T-helper 2 cell (primary cell): Measurements from ENCODE around the gene RYR3.

Experiments used
- DNase-seq, 5 experiments: peaks; one replicate each; pipeline versions ENCODE4 v3.0.0 to v3.0.0-alpha.2; 2012 to 2022

The RYR3 gene

DNA sequence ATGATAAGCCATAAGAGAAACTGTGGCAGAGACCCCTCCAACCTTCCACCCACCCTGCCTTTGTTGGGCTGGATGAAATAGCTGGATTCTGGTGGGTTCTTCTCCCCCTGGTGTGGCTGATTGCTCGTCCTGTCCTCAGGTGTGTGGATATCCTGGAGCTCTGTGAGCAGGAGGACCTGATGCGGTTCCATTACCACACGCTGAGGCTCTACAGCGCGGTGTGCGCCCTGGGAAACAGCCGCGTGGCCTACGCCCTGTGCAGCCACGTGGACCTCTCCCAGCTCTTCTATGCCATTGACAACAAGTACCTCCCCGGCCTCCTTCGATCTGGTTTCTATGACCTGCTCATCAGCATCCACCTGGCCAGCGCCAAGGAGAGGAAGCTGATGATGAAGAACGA lies 351.2 kb downstream of the RYR3 start:
- DNase-seq: no peak

DNA sequence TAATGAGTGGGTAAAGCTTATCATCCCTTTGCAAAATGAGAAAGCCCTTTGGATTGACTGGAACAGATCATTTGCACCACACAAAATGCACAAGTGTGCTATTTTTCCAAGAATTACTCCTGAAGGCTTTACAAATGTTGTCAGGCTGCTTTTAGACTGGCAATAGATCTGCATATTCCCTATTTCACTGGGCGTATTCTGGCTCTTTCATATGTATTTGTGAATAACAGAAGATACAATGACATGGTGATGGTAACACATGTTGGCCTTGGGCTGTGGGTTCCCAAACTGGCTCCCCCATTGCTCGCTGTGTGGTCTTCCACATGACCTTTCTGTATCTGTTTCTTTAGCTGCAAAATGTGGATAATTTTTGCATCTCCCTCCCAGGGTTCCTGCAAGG lies 354.2 kb downstream of the RYR3 start:
- no peak for DNase-seq

DNA sequence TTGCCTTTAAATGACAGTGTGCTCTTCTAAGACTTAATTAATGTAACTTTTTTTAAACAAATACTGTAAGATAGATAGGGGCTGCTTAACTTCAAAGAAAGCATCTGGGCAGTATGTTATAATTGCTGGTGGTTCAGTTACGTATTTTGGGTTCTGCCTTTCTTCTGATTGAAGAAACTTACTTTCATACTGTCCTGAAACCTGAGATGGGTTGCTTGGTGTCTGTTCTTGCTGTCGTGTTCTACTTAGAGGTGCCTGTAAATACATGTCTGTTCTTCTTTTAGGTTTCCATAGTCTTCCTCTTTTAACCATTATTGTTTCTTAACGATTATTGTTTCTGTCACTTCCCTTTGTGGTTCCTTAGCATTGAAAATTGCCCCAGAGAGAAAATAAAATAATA lies 359.8 kb downstream of the RYR3 start:
- DNase-seq: no peak

GRCh38 chr15:33671456-33671855 lies 360.7 kb downstream of the RYR3 start:
- DNase-seq: peak in 1 of 5 experiments; percentile 3

GRCh38 chr15:33675246-33675645 lies 364.5 kb downstream of the RYR3 start:
- peak in 1 of 5 experiments; percentile 6 for DNase-seq

DNA sequence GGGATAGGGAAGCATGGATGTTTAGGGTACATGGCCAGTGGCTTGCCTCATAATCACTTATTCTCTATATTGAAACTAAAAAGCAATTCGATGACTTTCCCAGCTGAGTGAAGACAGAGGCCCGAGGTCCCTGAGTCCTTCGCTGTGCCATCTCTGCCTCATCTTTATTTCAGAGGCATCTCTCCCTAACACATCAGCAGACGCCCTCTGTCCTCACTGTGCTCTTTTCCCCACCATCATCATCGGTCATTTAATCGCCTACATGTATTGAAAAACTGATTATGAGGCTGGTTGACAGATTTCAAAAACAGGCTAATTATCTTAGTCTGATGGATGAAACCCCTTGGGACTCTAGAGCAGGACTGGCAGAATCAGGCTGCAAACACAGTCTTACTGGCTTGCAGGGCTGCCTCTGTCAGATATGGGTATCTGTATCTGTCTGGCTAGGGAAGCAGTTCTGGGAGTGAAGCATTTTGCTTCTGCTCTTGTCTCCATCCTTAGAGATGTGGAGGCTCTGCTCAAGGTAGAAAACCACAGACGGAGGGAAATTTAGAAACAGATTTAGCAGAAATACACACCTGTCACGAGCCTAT lies 366.6 kb downstream of the RYR3 start:
- no peak for DNase-seq

DNA sequence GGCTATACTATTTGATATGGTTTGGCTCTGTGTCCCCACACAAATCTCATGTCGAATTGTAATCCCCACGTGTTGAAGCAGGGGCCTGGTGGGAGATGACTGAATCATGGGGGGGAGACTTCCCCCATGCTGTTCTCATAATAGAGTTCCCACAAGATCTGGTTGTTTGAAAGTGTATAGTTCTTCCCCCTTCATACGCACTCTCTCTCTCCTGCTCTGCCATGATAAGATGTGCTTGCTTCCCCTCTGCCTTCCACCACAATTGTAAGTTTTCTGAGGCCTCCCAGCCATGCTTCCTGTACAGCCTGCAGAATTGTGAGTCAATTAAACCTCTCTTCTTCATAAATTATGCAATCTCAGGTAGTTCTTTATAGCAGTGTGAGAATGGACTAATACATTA lies 367.4 kb downstream of the RYR3 start:
- no peak for DNase-seq

GRCh38 chr15:33678602-33679001 lies 367.8 kb downstream of the RYR3 start:
- no peak for DNase-seq

DNA sequence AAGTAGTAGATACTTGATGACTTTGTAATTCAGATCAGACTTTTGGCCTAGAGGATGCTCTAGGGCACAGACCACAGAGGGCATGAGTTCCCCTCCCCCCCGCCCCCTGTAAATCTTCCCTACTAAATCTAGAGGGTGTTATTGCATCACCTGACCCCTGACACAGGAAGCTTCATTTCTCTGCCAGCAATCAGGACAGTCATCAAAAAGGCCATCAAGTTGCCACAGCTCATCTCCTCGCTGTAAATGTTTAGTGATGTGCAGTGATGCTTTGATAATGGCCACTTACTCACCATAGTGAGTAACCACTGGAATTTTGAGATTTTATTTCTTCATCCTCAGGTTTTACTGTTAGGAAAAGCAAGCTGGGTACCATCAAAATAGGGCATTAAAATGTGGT lies 368.3 kb downstream of the RYR3 start:
- no peak for DNase-seq

- DNase-seq: no peak
Measured at GRCh38 chr15:33680336-33680735, 369.6 kb downstream of the RYR3 start.

GRCh38 chr15:33693166-33693800 lies 382.5 kb downstream of the RYR3 start:
- no peak for DNase-seq

GRCh38 chr15:33698126-33698525 lies 387.4 kb downstream of the RYR3 start:
- no peak for DNase-seq

DNA sequence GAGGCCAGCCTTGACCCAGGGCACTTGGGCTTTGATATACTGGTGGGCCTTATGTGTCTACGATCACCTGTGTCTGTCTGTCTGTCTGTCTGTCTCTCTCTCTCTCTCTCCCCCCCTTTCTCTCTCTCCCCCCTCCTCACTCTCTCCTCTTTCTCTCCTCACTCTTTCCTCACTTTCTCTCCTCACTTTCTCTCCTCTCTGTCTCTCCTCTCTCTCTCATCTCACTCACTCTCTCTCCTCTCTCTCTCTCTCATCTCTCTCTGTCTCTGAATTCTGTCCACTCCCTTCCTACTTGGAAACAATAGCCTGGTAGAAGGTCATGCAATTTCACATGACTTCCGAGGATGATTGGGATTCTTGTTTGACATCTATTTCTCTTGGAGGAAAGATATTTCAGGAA lies 388.4 kb downstream of the RYR3 start:
- no peak for DNase-seq

DNA sequence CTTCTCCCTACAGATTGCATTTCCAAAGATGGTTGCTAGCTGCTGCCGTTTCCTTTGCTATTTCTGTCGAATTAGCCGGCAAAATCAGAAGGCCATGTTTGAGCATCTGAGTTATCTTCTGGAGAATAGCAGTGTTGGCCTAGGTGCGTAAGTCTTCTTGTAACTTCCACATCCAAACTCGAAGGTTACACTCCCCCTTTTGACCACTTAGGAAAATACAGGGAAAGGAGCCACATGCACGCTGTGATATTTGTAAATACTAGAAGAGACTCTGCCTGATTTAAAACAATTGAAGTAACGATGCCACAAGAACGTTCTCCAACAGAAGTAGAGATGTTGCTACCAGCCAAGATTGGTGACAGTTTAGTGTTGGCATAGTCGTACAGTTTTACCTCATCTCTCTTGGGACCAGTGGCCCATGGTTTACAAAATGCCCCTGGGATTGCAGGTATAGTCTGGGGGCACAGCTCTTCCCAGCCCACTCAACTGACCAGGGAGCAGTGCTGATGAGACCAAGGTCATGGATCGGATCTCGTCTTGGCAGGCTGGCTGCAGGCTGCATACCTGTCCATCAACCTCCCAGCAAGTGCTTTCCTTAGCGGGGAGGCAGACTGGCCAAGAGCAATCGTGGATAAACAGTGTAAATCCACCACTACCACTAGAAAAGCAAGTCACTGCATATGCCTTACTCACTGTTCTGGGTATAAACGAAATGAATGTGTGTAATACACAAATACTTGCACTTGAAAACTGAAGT lies 389.1 kb downstream of the RYR3 start:
- DNase-seq: no peak

DNA sequence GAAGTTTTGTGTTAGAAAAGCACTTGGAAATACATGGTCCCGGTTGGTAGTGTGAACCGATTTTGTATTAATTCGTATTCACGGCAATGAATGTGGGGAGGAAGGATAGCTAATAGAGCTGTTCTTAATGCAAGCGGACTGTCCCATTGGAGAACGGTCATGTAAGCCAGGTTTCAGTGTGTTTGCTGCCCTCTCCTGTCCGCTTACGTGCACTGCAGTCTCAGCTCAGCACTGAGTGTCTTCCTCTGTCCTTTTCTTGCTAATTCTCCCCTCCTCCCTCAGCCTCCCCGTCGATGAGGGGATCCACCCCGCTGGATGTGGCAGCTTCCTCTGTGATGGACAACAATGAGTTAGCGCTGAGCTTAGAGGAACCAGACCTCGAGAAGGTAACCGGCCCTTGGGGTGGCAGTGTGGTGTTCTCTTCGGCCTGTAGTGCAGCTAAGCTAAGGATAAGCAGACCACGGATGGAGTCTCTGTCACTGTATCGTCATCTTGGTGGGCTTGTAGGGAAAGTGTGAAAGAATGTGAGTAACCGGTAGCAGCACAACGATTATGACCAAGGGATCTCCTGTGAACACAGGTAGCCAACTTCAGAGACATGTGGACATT lies 390.0 kb downstream of the RYR3 start:
- peak in 4 of 5 experiments; percentile 12 to 56 (median 33) for DNase-seq

DNA sequence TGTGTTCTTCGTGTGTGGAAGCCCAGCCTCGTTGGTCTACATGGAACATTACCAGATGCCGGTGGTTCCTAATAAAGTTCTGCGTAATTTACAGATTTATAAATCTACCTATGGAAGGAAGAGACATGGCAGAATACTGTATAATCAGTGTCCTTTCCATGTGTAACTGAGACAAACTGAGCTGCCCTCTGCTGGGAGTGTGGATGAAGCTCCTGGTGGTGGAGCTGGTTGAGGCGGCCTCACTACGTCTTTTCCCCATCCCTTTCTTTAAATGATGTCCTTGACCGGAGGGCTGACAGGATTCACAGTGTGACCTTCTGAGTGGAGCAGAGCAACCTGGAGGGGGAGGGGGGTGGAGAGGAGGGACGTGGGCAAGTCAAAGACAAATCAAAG lies 390.5 kb downstream of the RYR3 start:
- no peak for DNase-seq

DNA sequence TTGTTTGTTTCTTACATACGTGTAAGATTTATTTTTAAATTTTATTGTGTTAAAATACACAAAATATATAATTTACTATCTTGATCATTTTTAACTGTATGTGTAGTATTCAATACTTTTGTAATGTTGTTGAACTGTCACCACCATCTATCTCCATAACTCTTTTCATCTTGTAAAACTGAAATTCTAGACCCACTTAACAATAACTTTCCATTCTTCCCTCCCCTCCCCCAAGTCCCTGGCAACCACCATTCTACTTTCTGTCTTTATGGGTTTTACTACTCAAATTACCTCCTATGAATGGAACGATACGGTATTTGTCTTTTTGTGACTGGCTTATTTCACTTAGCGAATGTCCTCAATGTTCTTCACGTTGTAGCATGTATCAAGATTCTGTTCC lies 395.4 kb downstream of the RYR3 start:
- no peak for DNase-seq

DNA sequence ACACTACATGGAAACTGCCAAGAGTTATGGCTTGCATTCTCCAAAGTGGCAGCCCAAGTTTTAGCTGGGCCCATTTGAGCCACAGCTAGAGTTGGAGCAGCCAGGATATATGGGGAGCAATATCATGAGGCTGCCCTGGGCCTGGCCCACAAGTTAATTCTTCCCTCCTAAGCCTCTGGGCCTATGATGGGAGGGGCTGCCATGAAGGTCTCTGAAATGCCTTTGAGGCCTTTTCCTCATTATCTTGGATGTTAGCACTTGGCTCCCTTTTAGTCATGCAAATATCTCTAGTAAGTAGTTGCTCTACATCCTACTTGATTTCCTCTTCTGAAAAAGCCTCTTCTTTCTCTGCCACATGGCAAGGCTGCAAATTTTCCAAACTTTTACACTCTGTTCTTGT lies 400.0 kb downstream of the RYR3 start:
- no peak for DNase-seq

DNA sequence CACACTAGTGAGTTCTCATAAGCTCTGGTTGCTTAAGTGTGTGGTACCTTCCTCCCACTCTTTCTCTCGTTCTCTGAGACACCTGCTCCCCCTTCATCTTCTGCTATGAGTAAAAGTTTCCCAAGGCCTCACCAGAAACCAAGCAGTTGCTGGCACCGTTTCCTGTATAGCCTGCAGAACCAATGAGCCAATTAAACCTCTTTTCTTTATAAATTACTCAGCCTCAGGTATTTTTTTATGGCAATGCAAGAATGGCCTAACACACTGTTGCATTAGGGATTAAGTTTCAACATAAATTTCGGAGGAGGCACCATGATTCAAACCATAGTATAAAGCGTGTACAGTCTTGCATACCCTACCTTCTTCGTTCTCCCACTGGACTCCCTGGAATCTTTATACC lies 405.3 kb downstream of the RYR3 start:
- DNase-seq: peak in 1 of 5 experiments; percentile 1

DNA sequence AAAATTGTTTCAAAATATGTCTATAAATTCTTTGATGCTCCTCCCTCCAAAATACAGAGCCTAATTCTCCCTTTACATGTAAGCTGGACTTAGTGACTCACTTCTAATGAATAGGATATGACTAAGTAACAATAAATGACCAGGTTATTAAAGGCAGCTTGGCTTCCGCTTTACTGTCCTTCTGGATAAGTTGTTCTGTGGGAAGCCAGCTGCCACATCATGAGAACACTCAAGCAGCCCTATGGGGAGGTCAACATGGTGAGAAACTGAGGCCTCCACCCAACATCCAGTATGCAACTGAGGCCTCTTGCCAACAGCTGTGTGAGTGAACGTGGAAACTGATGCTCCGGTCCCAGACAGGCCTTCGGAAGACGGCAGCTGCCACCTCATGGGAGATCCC lies 410.2 kb downstream of the RYR3 start:
- no peak for DNase-seq

GRCh38 chr15:33722005-33722672 lies 411.4 kb downstream of the RYR3 start:
- no peak for DNase-seq

DNA sequence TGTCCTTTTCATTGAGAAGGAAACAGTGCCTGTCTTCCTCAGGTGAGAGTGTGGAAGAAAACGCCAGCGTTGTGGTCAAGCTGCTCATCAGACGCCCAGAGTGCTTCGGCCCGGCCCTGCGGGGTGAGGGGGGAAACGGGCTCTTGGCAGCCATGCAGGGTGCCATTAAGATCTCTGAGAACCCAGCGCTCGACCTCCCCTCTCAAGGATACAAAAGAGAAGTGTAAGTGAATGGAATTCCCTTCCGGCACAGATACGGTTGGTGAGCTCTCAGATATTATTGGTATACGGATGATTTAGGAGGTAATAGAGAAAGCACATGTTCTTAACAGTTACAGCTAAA lies 411.9 kb downstream of the RYR3 start:
- DNase-seq: no peak

DNA sequence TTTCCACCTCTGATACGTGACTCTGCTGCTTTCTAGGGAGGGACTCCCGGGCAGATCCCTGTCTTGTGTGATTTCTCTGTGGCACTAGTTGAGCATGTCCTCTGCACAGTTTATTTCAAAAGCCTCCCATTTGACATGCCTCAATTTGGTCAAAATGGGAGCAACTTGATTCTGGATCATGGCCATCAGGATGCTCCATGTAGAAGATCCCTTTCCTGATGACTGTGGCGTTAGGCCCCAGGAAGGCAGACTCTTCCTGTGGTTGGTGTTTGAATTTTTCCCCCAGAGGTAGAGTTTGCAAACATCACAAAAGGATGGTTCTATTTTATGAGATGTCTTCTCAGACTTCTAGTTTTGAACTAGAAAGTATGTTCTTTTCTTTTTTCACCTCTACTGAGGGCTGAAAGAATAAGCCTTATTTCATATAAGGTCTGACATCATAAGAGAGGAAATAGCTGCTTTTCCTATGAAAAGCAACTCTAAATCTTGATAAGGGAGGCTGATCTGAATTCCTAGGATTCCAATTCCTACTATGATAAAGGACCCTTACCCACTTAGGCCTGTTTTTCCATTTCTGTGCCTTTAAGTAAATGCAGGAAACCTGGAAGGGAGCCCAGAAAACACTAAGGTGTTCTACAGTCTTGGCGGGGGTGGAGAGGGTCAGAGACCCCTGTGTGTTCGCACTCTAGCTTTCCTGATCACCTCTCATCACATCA lies 413.7 kb downstream of the RYR3 start:
- no peak for DNase-seq
